ENCODE data around the gene ZNF33B.

DNA sequence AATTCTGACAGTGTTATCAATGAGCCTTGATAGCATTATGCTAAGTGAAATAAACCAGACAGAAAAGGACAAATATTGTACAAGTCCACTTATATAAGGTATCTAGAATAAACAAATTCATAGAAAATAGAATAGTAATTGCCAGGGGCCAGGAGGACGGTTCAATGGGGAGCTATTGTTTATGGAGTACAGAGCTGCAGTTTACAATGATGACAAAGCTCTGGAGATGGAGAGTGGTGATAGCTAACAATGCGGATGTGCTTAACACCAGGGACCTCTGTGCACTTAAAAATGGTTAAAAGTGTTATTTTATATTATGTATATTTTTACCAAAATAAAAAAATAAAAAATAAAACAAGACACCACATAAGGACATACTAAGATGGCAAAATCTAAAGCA is 46.1 kb upstream of the ZNF33B start:
- TF ChIP-seq POLR2AphosphoS5 (IDR thresholded peaks at IDR 0.05) (no peak), POLR2A (IDR thresholded peaks at IDR 0.05) (no peak), EP300 (IDR thresholded peaks at IDR 0.05) (no peak)
- TF ChIP-seq, protein P1, sequence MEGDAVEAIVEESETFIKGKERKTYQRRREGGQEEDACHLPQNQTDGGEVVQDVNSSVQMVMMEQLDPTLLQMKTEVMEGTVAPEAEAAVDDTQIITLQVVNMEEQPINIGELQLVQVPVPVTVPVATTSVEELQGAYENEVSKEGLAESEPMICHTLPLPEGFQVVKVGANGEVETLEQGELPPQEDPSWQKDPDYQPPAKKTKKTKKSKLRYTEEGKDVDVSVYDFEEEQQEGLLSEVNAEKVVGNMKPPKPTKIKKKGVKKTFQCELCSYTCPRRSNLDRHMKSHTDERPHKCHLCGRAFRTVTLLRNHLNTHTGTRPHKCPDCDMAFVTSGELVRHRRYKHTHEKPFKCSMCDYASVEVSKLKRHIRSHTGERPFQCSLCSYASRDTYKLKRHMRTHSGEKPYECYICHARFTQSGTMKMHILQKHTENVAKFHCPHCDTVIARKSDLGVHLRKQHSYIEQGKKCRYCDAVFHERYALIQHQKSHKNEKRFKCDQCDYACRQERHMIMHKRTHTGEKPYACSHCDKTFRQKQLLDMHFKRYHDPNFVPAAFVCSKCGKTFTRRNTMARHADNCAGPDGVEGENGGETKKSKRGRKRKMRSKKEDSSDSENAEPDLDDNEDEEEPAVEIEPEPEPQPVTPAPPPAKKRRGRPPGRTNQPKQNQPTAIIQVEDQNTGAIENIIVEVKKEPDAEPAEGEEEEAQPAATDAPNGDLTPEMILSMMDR (IDR thresholded peaks at IDR 0.05): no peak
